IPS-15b (cell line): ENCODE measurements around the gene GPR150.
A peak's percentile ranks its signal among the peaks of the same experiment; 100 is the strongest.

Experiments
- H3K27me3 ChIP-seq: one replicate; pipeline ENCODE4 v1.6.1; 2013; ENCODE audit warnings: low read length; ENCODE audit not compliant: control insufficient read depth, insufficient read depth
- H3K36me3 ChIP-seq: one replicate; pipeline ENCODE4 v1.6.1; 2013; ENCODE audit warnings: low read length; ENCODE audit not compliant: control insufficient read depth, insufficient read depth
- H3K4me1 ChIP-seq: one replicate; pipeline ENCODE4 v1.6.1; 2013; ENCODE audit warnings: mild to moderate bottlenecking, low read length; ENCODE audit not compliant: control insufficient read depth, insufficient read depth
- H3K4me3 ChIP-seq: one replicate; pipeline ENCODE4 v1.5.1; 2013; ENCODE audit warnings: low read depth, low read length
- H3K9ac ChIP-seq: one replicate; pipeline ENCODE4 v1.6.1; 2013; ENCODE audit warnings: low read depth, mild to moderate bottlenecking, low read length
- H3K9me3 ChIP-seq: one replicate; pipeline ENCODE4 v1.6.1; 2013; ENCODE audit warnings: mild to moderate bottlenecking, low read length; ENCODE audit not compliant: control insufficient read depth, insufficient read depth

Gene GPR150

DNA sequence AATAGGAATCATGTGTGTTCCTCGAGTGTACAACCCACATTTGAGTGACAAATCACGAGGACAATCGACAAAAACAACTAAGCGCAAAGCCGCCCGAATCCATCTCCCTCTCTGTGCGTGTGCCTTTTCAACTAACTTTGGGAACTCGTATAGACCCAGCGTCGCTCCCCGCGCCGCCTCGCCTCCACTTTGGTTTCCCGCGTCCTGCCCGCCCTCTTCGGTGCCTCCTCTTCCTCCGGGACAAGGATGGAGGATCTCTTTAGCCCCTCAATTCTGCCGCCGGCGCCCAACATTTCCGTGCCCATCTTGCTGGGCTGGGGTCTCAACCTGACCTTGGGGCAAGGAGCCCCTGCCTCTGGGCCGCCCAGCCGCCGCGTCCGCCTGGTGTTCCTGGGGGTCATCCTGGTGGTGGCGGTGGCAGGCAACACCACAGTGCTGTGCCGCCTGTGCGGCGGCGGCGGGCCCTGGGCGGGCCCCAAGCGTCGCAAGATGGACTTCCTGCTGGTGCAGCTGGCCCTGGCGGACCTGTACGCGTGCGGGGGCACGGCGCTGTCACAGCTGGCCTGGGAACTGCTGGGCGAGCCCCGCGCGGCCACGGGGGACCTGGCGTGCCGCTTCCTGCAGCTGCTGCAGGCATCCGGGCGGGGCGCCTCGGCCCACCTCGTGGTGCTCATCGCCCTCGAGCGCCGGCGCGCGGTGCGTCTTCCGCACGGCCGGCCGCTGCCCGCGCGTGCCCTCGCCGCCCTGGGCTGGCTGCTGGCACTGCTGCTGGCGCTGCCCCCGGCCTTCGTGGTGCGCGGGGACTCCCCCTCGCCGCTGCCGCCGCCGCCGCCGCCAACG lies at the start of gene GPR150:
GPR150 (plus strand) TSS at position 58 of the 840 bp plus-strand sequence; CDS start at position 247, 189 bp downstream.
- Histone ChIP-seq H3K4me3 (peak within 1 kb of the TSS; percentile 64), H3K27me3 (peaks cover 61% of the 10 kb centered on the region), H3K4me1 (peaks cover 5% of the 10 kb centered on the region), H3K9ac (no peak within 1 kb of the TSS), H3K36me3 (no peaks in the 10 kb centered on the region), H3K9me3 (no peaks in the 10 kb centered on the region)

GRCh38 chr5:95572016-95572415 lies 47.9 kb upstream of the GPR150 start:
- Histone ChIP-seq H3K9me3 (no peaks in the 10 kb centered on the region), H3K36me3 (no peaks in the 10 kb centered on the region), H3K9ac (no peak overlapping the region), H3K4me3 (no peak overlapping the region), H3K4me1 (no peaks in the 10 kb centered on the region), H3K27me3 (no peaks in the 10 kb centered on the region)

DNA sequence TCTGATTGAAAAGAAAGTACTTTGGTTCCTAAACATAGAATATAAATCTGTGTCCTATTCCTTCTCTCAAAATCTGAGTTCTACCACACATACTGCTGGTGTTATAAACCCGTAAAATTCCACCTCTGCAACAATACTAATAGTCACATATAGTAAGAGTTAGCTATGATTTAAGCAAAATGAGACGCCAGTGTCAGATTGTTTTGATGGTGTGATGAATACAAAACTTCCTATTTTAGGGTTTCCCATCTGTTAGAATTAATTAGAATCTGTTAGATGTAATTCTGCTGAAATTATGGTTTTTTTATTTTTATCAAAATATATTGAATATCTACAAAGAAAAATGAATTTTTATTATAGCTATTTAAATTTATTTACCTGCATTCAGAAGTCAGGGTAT lies 38.3 kb upstream of the GPR150 start:
- Histone ChIP-seq H3K9me3 (no peaks in the 10 kb centered on the region), H3K4me1 (no peaks in the 10 kb centered on the region), H3K9ac (no peak overlapping the region), H3K36me3 (no peaks in the 10 kb centered on the region), H3K27me3 (no peaks in the 10 kb centered on the region), H3K4me3 (no peak overlapping the region)

DNA sequence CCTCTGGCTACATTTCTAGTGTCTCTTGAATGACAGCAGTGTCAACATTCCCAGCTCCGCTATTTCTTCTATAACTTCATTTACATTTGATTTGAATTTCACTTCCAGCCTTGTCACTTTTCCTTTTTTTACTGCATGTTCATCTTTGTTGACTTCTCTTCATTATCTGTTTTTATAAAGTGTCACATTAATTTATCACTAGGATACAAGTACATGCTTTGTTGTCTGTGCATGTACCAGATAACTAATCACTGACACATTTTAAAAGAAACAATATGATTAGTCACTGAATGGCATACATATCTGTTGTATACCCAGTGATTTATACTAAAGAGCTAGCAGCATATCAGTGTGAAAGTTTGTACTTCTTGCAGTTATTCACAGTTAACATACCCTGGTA lies 35.9 kb upstream of the GPR150 start:
- no peaks in the 10 kb centered on the region for H3K4me1 ChIP-seq
- H3K9me3 ChIP-seq, result no peaks in the 10 kb centered on the region
- H3K27me3 ChIP-seq, result no peaks in the 10 kb centered on the region
- no peak overlapping the region for H3K9ac ChIP-seq
- no peaks in the 10 kb centered on the region for H3K36me3 ChIP-seq
- no peak overlapping the region for H3K4me3 ChIP-seq

GRCh38 chr5:95590880-95591279 lies 29.0 kb upstream of the GPR150 start:
- Histone ChIP-seq H3K27me3 (no peaks in the 10 kb centered on the region), H3K36me3 (no peaks in the 10 kb centered on the region), H3K4me3 (no peak overlapping the region), H3K4me1 (no peaks in the 10 kb centered on the region), H3K9me3 (no peaks in the 10 kb centered on the region), H3K9ac (no peak overlapping the region)

GRCh38 chr5:95591490-95591901 lies 28.4 kb upstream of the GPR150 start:
- Histone ChIP-seq H3K4me3 (no peak overlapping the region), H3K9ac (no peak overlapping the region), H3K4me1 (no peaks in the 10 kb centered on the region), H3K27me3 (no peaks in the 10 kb centered on the region), H3K9me3 (no peaks in the 10 kb centered on the region), H3K36me3 (no peaks in the 10 kb centered on the region)

GRCh38 chr5:95595289-95595931 lies 24.5 kb upstream of the GPR150 start:
- H3K9me3 ChIP-seq, result no peaks in the 10 kb centered on the region
- H3K9ac ChIP-seq, result no peak overlapping the region
- H3K4me1 ChIP-seq, result no peaks in the 10 kb centered on the region
- no peak overlapping the region for H3K4me3 ChIP-seq
- no peaks in the 10 kb centered on the region for H3K27me3 ChIP-seq
- no peaks in the 10 kb centered on the region for H3K36me3 ChIP-seq

DNA sequence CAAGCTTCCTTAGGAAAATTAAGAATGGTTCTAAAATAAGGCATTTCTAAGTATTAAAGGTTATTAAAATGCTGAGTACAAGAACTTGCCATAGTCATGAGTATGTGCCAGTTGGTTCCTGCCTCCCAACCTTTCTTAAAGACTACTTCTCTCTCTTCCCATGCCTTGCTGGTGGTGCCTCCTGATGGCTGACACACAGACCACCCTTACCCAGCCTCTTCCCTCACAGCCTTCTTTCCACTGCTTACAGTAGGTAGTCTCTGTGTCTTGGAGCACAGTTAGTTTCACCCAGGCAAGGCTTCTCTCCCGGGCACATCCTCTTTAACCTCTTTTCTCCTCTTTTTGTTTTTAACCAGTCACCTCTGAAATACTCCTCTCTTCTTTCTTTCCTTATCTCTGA lies 20.6 kb upstream of the GPR150 start:
- Histone ChIP-seq H3K9ac (no peak overlapping the region), H3K4me3 (no peak overlapping the region), H3K9me3 (no peaks in the 10 kb centered on the region), H3K27me3 (no peaks in the 10 kb centered on the region), H3K36me3 (no peaks in the 10 kb centered on the region), H3K4me1 (no peaks in the 10 kb centered on the region)

DNA sequence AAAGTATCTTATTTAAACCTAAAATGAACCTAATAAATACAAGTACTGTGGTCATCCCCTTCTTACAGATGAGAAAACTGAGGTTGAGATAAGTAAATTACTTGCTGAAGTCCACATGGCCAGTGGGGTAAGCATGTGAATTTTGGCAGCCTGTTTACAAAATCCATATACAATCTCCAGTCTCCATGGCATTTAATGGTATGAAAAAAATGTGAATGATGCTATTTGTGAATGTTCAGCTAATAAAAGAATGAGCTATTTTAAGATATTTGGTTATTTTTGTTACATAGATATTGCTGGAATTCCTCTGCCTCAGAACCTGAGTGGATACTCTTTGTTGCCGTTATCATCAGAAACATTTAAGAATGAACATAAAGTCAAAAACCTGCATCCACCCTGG lies 19.3 kb upstream of the GPR150 start:
- Histone ChIP-seq H3K9me3 (no peaks in the 10 kb centered on the region), H3K9ac (no peak overlapping the region), H3K36me3 (no peaks in the 10 kb centered on the region), H3K27me3 (no peaks in the 10 kb centered on the region), H3K4me3 (no peak overlapping the region), H3K4me1 (no peaks in the 10 kb centered on the region)

- no peaks in the 10 kb centered on the region for H3K9me3 ChIP-seq
- no peak overlapping the region for H3K4me3 ChIP-seq
- no peaks in the 10 kb centered on the region for H3K4me1 ChIP-seq
- no peaks in the 10 kb centered on the region for H3K36me3 ChIP-seq
- no peak overlapping the region for H3K9ac ChIP-seq
- H3K27me3 ChIP-seq, result no peaks in the 10 kb centered on the region
Observed at GRCh38 chr5:95605786-95606185, 14.1 kb upstream of the GPR150 start.

- H3K4me1 ChIP-seq, result no peaks in the 10 kb centered on the region
- H3K4me3 ChIP-seq, result no peak overlapping the region
- H3K27me3 ChIP-seq, result no peaks in the 10 kb centered on the region
- H3K9ac ChIP-seq, result no peak overlapping the region
- H3K9me3 ChIP-seq, result no peaks in the 10 kb centered on the region
- no peaks in the 10 kb centered on the region for H3K36me3 ChIP-seq
Observed at GRCh38 chr5:95606419-95606818, 13.5 kb upstream of the GPR150 start.

GRCh38 chr5:95609711-95610110 lies 10.2 kb upstream of the GPR150 start:
- no peak overlapping the region for H3K4me3 ChIP-seq
- H3K4me1 ChIP-seq, result no peaks in the 10 kb centered on the region
- no peaks in the 10 kb centered on the region for H3K9me3 ChIP-seq
- H3K9ac ChIP-seq, result no peak overlapping the region
- H3K36me3 ChIP-seq, result no peaks in the 10 kb centered on the region
- no peaks in the 10 kb centered on the region for H3K27me3 ChIP-seq
